ENCODE measurements around the gene SMTNL1.

Gene SMTNL1

DNA sequence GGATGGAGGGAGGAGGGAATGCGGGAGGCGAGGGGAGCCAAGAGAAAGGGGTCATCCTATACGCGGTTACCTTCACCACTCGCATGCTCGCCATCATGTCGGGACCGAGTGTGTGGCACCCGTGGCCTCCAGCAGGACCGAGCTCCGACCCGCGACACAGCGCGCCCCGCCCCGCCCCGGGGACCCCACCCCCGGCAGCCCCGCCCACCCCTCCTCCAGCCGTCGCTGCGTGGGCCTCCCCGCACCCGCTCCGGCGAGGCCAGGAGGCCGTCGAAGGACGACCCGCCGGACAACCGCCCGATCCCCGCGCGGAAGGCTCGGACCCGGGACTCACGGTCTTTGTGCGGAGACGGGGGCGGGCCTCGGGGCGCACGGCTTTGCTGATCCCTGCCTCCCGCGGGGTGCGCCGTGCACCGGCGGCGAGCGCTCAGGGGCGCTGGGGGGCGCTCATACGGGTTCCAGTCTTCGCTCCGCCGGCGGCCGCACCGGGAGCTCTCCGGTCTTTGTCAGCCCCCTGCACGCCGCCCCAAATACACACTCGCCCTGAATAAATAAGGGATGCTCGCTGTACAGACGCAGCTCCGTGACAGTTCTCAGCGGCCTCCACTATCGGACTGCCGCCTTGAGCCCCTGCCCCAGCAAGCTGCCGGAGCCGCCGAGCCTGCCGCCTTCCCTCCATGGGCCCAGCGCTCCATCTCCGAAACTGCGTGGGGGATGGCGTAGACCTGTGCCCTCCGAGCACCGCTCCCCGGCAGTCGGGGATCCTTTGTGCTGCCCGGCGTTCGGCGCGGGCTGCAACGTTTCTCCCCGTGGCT is 30.3 kb downstream of the SMTNL1 start, which contains the start of gene UBE2L6:
UBE2L6 (minus strand) TSS at position 158 of the 815 bp plus-strand sequence; CDS start at position 97, 61 bp downstream.
- in situ Hi-C loops (cut with HindIII; ENCODE audit: low pct_ligation_motif_present, low pct_unique_long_range_greater_than_20kb, low sequenced_read_pairs): no loop called here
- peak; percentile 44 for DNase-seq

DNA sequence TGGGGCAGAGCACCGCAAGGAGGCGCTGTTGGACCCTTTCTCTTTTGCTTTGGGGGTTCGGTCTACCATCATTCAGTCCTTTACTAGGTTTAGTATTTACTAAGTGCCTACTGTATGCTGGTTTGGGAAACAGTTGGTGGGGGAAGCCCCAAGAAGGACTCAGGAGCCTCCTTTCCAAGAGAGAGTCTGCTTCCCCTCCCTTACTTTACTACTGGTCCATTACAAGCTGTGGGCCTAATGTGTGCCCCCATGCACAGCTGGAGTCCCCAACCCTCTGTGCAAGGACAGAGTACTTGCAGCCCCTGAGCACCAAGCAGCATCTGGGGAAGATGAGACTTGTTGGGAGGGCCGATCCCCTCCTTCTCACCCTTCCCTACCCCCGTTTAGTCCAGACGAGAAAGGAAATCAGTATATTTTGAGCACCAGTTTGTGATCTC is 31.0 kb downstream of the SMTNL1 start:
- in situ Hi-C loops (cut with HindIII; ENCODE audit: low pct_ligation_motif_present, low pct_unique_long_range_greater_than_20kb, low sequenced_read_pairs): no loop called here
- peak; percentile 77 for DNase-seq

DNA sequence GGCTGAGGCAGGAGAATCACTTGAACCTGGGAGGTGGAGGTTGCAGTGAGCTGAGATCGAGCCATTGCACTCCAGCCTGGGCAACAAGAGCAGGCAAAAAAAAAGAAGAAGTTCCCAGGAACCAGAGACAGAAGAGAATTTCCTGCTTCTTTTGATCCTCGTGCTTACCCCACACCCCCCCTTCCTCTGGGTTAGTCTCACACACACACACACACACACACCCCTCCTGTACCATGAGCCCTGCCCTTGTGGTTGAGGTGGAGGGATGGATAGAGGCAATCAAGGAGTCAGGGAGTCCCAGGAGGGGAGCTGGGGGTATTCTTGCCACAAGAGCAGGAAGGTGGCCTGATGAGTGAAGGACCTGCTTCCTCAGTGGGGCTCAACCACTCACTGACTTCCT is 34.2 kb downstream of the SMTNL1 start:
- DNase-seq: no peak
- in situ Hi-C loops (cut with HindIII; ENCODE audit: low pct_ligation_motif_present, low pct_unique_long_range_greater_than_20kb, low sequenced_read_pairs): no loop called here

DNA sequence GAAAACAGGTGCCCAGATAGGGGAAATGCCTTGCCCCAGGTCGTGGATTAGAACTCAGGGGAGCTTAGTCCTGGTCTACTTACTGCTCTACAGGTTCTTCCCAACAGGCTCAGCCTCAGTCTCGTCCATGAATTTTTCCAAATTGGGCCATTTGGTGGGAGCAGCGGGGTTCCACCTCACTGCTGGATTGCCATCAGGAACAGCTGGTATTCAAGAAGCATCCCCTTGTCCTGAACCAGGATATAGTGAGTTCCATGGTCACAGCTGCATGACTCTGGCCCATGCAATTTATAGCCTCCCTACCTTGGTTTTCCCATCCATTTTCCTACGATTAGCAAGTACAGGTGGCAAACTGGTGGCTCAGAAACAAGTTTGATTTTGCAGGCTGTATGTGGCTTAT is 36.7 kb downstream of the SMTNL1 start:
- in situ Hi-C loops (cut with HindIII; ENCODE audit: low pct_ligation_motif_present, low pct_unique_long_range_greater_than_20kb, low sequenced_read_pairs): no loop called here
- DNase-seq: no peak

DNA sequence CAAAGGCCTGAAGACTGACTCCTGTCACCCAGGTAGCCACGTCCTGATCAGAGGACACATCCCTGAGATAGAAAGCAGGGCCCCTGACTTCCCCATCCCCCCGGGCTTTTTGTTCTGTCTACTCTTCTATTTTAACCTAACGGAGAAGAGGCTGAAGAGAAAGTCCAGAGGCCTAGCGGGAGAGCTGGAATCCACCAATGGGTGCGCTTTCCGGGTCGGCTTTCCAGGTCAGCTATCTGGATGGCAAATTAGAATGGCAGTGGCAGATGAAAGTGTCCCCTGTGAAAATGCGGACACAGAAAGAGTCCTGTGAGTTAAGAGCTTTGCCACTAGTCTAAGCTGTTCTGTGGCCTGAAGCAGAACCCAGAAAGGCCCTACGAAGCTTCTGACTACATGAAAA is 46.9 kb downstream of the SMTNL1 start:
- in situ Hi-C loops (cut with HindIII; ENCODE audit: low pct_ligation_motif_present, low pct_unique_long_range_greater_than_20kb, low sequenced_read_pairs): no loop called here
- DNase-seq: no peak

DNA sequence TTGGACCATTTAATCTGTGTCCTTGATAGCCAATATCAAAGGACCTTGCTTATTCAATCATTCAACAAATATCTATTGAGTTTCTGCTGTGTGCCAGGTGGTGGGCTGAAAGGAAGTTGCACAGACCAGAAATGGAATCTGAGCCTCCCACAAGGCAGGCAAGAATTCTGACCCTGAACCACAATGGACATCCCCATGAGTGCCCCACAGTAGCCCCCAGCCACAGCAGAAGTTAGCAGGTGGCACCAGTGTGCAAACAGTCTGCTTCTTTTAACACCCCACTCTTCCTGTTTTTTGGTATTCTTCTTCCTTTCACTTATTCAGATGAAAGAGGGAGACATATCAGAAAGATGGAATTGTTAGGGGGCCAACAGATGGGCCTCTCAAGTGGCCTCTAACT is 47.9 kb downstream of the SMTNL1 start:
- DNase-seq: no peak
- in situ Hi-C loops (cut with HindIII; ENCODE audit: low pct_ligation_motif_present, low pct_unique_long_range_greater_than_20kb, low sequenced_read_pairs): no loop called here

DNA sequence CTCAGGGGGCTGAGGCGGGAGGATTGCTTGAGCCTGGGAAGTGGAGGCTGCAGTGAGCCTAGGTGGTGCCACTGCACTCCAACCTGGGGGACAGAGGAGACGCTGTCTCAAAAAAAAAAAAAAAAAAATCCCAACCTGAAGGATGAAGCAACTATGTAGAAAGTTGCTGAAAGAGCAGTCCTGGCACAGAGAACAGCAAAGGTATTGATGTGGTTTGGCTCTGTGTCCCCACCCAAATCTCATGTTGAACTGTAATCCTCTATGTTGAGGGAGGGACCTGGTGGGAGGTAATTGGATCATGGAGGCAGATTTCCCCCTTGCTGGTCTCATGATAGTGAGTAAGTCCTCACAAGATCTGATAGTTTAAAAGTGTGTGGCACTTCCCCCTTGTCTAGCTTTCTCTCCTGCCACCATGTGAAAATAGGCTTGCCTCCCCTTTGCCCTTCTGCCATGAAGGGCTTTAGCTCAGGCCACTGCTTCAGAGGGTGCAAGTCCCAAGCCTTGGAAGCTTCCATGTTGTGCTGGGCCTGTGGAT is 49.4 kb downstream of the SMTNL1 start:
- in situ Hi-C loops (cut with HindIII; ENCODE audit: low pct_ligation_motif_present, low pct_unique_long_range_greater_than_20kb, low sequenced_read_pairs): no loop called here
- no peak for DNase-seq

DNA sequence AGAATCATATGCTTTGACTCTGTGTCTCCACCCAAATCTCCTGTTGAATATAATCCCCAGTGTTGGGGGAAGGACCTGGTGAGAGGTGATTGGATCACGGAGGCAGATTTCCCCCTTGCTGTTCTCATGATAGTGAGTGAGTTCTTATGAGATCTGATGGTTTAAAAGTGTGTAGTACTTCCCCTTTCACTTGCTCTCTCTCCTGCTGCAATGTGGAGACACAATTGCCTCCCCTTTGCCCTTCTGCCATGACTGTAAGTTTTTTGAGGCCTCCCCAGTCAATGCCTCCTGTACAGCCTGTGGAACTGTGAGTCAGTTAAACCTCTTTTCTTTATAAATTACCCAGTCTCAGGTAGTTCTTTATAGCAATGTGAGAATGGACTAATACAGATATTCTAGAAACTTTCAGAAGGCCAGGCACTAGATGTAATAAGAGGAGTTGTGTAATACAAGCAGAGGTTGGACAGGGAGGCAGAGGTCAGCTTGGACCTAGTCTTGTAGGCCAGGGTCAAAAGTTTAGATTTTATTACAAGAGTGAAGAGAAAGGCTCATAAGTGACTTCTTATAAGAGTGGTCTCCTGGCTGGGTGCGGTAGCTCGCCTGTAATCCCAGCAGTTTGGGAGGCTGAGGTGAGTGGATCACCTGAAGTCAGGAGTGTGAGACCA is 50.8 kb downstream of the SMTNL1 start:
- DNase-seq: no peak
- in situ Hi-C loops (cut with HindIII; ENCODE audit: low pct_ligation_motif_present, low pct_unique_long_range_greater_than_20kb, low sequenced_read_pairs): no loop called here

DNA sequence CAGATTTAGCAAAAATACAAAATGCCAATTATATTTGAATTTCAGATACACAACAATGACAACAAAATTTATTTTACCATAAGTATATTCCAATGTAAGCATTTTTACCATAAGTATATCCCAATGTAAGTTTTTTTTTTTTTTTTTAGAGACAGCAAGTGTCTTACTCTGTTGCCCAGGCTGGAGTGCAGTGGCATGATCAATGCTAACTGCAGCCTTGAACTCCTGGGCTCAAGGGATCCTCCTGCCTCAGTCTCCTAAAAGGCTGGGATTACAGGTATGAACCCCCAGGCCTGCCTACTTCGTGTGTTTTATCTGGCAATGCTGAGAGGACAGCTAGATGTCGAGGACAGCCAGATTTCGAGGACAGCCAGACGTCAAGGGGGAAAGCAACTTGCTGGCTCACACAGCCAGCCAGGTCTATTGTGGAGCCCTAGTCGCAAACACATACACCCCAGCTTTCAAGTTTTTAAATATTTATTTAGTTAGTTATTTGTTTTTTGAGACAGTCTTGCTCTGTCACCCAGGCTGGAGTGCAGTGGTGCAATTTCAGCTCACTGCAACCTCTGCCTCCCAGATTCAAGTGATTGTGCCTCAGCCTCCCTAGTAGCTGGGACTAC is 59.0 kb downstream of the SMTNL1 start:
- no peak for DNase-seq
- in situ Hi-C loops (cut with HindIII; ENCODE audit: low pct_ligation_motif_present, low pct_unique_long_range_greater_than_20kb, low sequenced_read_pairs): no loop called here

DNA sequence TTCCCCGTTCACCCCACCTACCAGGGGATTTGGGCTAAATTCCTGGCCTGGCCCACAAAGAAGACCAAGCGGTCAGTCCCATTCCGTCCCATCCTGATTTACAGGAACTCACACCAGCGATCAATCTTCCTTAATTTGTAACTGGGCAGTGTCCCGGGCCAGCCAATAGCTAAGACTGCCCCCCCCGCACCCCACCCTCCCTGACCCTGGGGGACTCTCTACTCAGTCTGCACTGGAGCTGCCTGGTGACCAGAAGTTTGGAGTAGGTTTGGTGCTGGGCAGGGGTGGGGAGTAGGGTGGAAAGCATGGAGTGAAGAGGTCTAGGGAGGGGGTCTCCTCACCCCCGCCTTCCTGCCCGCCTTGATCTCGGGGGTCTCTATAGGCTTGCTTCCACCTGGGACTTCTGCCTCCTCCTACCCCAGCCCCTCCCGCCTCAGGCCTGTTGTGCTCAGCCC is 60.1 kb downstream of the SMTNL1 start, which contains the start of gene SERPING1:
SERPING1 (plus strand) TSS at position 225 of the 455 bp plus-strand sequence. CDS start 586 bp downstream, outside the sequence.
- in situ Hi-C loops (cut with HindIII; ENCODE audit: low pct_ligation_motif_present, low pct_unique_long_range_greater_than_20kb, low sequenced_read_pairs): no loop called here
- DNase-seq: no peak

DNA sequence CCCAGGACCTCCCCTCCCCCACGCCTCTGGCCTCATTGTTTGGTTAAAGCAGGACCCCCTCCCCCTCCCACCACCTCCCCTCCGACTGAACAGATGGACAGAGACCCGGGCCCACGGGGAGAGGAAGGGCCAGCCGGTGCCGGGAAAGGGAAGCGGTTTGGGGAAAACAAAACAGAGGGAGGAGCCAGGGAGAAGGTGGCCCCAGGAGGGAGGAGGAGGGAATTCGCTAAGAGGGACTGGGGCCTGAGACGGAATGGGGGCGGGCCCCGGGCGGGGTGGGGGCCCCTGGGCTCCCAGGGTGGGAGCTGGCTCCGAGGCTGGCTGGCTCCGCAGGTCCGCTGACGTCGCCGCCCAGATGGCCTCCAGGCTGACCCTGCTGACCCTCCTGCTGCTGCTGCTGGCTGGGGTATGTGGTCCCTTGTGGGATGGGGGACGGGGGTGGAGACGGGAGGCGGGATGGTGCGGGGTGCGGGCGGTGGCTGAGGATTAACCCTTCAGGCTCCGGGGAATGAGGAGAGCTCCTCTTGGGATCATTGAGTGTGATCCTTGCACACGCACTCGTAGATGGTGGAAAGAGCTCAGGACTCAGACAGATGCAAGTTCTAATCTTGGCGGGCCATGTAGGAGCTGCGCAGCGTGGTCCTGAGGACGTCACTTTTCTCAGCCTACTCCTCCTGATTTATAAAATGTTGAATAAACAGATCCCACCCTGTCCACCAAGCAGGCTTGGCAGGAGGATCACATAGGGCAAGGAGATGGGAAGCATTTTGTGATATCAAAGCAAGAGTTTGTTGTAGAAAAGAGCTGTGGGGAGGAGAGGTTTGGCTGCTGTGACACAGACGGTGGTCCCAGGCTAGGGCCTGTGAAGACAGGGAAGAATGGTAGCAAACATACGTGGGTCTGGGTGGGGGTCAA is 60.8 kb downstream of the SMTNL1 start:
- DNase-seq: peak; percentile 43
- in situ Hi-C loops (cut with HindIII; ENCODE audit: low pct_ligation_motif_present, low pct_unique_long_range_greater_than_20kb, low sequenced_read_pairs): no loop called here

DNA sequence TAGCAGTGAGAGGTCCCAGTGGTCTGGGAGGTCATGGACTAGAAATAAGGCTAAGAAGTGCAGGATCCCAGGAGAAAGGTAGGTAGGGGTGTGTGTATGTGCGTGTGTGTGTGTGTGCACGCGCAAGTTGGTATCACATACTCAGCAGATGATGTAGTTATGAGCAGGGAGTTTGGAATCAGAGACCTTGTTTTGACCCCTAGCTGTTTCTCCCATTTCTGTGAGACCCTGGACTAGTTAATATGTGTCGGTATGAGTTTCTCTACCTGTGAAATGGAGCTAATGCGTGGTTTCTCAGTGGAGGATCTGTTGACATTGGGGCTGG is 61.4 kb downstream of the SMTNL1 start:
- no peak for DNase-seq
- in situ Hi-C loops (cut with HindIII; ENCODE audit: low pct_ligation_motif_present, low pct_unique_long_range_greater_than_20kb, low sequenced_read_pairs): no loop called here

DNA sequence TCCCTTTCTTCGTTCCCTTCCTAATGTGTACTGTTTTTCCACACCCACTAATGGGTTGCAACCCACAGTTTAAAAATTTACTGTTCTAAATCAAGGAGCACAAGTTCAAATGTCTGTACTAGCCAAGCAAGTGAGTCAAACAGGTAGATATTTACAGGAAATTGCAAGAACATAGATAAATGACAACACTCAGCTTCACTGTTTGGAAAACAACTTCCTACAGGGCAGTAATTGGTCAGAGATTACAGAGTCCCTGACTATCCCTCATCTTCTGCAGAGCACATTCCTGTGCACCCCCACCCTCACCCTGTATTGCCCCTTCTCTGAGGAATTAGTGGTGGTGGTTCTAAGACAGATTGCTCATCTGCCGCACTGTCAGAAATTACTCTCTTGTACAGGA is 62.0 kb downstream of the SMTNL1 start:
- DNase-seq: no peak
- in situ Hi-C loops (cut with HindIII; ENCODE audit: low pct_ligation_motif_present, low pct_unique_long_range_greater_than_20kb, low sequenced_read_pairs): no loop called here

Measured in ACHN (cell line).